ENCODE results near the gene ERN1.
A peak's percentile ranks its signal among the peaks of the same experiment; 100 is the strongest.

Gene ERN1

GRCh38 chr17:64004903-64005733, 124.8 kb downstream of the ERN1 start:
- 89 to 92% methylated on average over 19 of the region's 19 CpGs for WGBS, 2 experiments
- H3K27ac ChIP-seq (ENCODE audit: insufficient read depth, low read depth, low read length, poor library complexity, severe bottlenecking): no peak overlapping the region
- H3K36me3 ChIP-seq (ENCODE audit: control insufficient read depth, insufficient read depth, low read length): no peaks in the 10 kb centered on the region
- H3K4me3 ChIP-seq (ENCODE audit: insufficient read depth, low read depth, low read length): no peak overlapping the region
- no peaks in the 10 kb centered on the region for H3K27me3 ChIP-seq (ENCODE audit: control insufficient read depth, insufficient read depth, low read length, poor library complexity, severe bottlenecking)
- peaks cover 7% of the 10 kb centered on the region for H3K4me1 ChIP-seq (ENCODE audit: control insufficient read depth, insufficient read depth, low read length)
- no peaks in the 10 kb centered on the region for H3K9me3 ChIP-seq (ENCODE audit: control insufficient read depth, low read length)

DNA sequence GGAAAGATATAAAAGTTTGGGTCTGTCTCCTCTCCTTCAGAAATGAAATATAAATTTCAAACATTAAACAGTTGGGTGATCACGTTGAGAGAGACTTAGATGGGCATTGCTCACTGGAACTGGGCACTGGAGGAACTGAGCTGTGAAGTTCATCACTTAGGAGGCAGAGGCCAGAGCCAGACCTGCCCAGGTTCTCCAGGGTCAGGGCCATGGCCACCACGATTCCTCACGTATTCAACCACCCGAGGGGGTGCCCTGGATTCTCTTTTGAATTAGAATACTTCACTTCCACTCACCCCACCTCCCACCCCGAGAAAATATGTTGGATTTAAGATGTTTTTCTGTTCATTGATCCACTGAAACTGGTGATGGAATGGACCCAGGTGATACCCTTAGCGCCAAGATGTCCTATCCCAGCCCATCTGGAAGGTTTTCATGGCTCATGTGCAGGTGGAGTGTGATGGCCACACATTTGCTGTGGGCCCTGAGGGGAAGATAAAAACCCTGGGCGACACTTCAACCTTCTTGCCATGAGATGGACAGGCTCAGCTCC, 125.7 kb downstream of the ERN1 start:
- Histone ChIP-seq H3K27me3 (ENCODE audit: control insufficient read depth, insufficient read depth, low read length, poor library complexity, severe bottlenecking) (peaks cover 4% of the 10 kb centered on the region), H3K4me3 (ENCODE audit: insufficient read depth, low read depth, low read length) (no peak overlapping the region), H3K27ac (ENCODE audit: insufficient read depth, low read depth, low read length, poor library complexity, severe bottlenecking) (no peak overlapping the region), H3K9me3 (ENCODE audit: control insufficient read depth, low read length) (no peaks in the 10 kb centered on the region), H3K36me3 (ENCODE audit: control insufficient read depth, insufficient read depth, low read length) (no peaks in the 10 kb centered on the region), H3K4me1 (ENCODE audit: control insufficient read depth, insufficient read depth, low read length) (peaks cover 7% of the 10 kb centered on the region)
- WGBS, 2 experiments: 92 to 93% methylated on average over 6 to 7 of the region's 7 CpGs

DNA sequence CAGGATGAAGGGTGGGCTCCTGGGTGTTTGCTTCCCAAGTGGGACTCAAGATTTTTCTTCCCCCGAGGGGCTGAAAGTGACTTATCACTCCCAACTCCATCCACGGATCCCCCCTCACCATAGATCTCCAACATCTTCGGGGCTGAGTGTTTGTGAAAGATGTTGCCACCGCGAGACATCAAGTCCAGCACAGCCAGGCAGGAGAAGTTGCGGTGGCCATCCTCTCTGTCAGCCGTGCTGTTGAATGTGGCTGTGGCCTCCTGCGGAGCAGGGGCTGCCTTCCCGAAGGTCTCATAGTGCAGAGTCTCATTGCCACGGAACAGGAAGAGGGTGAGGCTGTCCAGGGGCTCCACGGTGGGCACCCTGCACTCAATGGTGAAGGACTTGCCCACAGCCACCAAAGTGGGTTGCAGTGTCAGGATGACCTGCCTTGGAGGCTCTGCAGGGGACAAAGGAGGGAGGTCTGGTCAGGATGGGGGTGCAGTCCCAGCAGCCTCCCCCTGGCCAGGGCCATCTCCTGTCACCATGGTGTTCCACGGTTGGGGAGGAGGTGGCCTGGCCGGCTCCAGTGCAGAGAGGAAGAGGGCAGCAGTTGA, 126.3 kb downstream of the ERN1 start:
- Histone ChIP-seq H3K36me3 (ENCODE audit: control insufficient read depth, insufficient read depth, low read length) (no peaks in the 10 kb centered on the region), H3K27ac (ENCODE audit: insufficient read depth, low read depth, low read length, poor library complexity, severe bottlenecking) (no peak overlapping the region), H3K9me3 (ENCODE audit: control insufficient read depth, low read length) (no peaks in the 10 kb centered on the region), H3K4me3 (ENCODE audit: insufficient read depth, low read depth, low read length) (no peak overlapping the region), H3K27me3 (ENCODE audit: control insufficient read depth, insufficient read depth, low read length, poor library complexity, severe bottlenecking) (peaks cover 11% of the 10 kb centered on the region), H3K4me1 (ENCODE audit: control insufficient read depth, insufficient read depth, low read length) (peaks cover 7% of the 10 kb centered on the region)
- WGBS, 2 experiments: 91 to 93% methylated on average over 13 of the region's 13 CpGs

DNA sequence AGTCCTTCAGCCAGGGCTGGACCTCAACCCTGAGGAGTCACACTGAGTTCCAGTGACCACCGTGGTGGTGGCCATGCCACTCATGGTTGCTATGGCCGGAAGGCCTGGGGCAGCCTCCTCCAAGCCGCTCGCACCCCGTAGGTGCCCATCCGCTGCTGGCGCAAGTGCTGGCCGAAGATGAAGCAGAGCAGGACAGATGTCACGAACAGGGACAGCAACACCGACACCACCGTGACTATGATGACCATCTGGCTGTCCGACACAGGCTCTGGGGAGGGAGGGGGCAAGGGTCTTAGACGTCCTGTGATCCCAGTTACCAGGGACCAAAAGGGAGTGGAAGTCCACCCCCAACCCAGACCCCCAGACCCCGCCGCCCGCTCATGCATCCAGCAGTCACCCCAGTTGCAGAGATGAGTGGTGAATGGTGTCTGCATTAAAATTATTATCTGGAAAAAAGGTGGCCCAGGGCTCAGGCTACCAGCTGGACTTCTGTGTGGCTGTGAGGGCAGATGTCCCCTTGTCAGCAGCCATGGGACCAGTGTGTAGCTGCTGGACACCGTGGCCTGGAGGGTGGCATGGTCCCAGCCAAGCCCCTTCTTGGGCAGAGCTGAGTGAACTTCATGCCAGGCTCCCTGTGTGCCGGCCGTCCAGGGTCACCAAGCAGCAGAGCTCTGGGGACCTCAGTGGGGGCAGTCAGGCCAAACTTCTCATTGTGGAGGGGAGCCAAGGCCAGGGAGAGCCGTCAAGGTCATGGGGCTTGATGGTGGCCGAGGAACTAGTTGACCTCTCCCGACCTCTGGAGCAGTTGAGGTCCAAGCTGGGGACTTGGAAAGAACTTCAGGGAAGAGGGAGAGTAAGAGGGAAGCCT, 127.1 kb downstream of the ERN1 start:
- H3K27me3 ChIP-seq (ENCODE audit: control insufficient read depth, insufficient read depth, low read length, poor library complexity, severe bottlenecking): peaks cover 17% of the 10 kb centered on the region
- peaks cover 8% of the 10 kb centered on the region for H3K4me1 ChIP-seq (ENCODE audit: control insufficient read depth, insufficient read depth, low read length)
- WGBS, 2 experiments: 93 to 94% methylated on average over 22 of the region's 22 CpGs
- no peaks in the 10 kb centered on the region for H3K36me3 ChIP-seq (ENCODE audit: control insufficient read depth, insufficient read depth, low read length)
- H3K4me3 ChIP-seq (ENCODE audit: insufficient read depth, low read depth, low read length): no peak overlapping the region
- no peak overlapping the region for H3K27ac ChIP-seq (ENCODE audit: insufficient read depth, low read depth, low read length, poor library complexity, severe bottlenecking)
- H3K9me3 ChIP-seq (ENCODE audit: control insufficient read depth, low read length): no peaks in the 10 kb centered on the region

- no peaks in the 10 kb centered on the region for H3K36me3 ChIP-seq (ENCODE audit: control insufficient read depth, insufficient read depth, low read length)
- H3K27ac ChIP-seq (ENCODE audit: insufficient read depth, low read depth, low read length, poor library complexity, severe bottlenecking): no peak overlapping the region
- 89% methylated on average over 14 of the region's 14 CpGs for WGBS, 2 experiments
- H3K4me1 ChIP-seq (ENCODE audit: control insufficient read depth, insufficient read depth, low read length): peaks cover 10% of the 10 kb centered on the region
- no peaks in the 10 kb centered on the region for H3K9me3 ChIP-seq (ENCODE audit: control insufficient read depth, low read length)
- H3K4me3 ChIP-seq (ENCODE audit: insufficient read depth, low read depth, low read length): no peak overlapping the region
- H3K27me3 ChIP-seq (ENCODE audit: control insufficient read depth, insufficient read depth, low read length, poor library complexity, severe bottlenecking): peaks cover 27% of the 10 kb centered on the region
Measured at GRCh38 chr17:64001763-64002529, 128.0 kb downstream of the ERN1 start.

- no peak overlapping the region for H3K27ac ChIP-seq (ENCODE audit: insufficient read depth, low read depth, low read length, poor library complexity, severe bottlenecking)
- H3K9me3 ChIP-seq (ENCODE audit: control insufficient read depth, low read length): no peaks in the 10 kb centered on the region
- 91 to 98% methylated on average over 7 of the region's 7 CpGs for WGBS, 2 experiments
- H3K4me1 ChIP-seq (ENCODE audit: control insufficient read depth, insufficient read depth, low read length): peaks cover 10% of the 10 kb centered on the region
- H3K36me3 ChIP-seq (ENCODE audit: control insufficient read depth, insufficient read depth, low read length): no peaks in the 10 kb centered on the region
- no peak overlapping the region for H3K4me3 ChIP-seq (ENCODE audit: insufficient read depth, low read depth, low read length)
- H3K27me3 ChIP-seq (ENCODE audit: control insufficient read depth, insufficient read depth, low read length, poor library complexity, severe bottlenecking): peaks cover 33% of the 10 kb centered on the region
Measured at GRCh38 chr17:64001091-64001579, 128.8 kb downstream of the ERN1 start.

GRCh38 chr17:63999680-64000531, 130.0 kb downstream of the ERN1 start:
- WGBS, 2 experiments: 92 to 93% methylated on average over 25 of the region's 25 CpGs

DNA sequence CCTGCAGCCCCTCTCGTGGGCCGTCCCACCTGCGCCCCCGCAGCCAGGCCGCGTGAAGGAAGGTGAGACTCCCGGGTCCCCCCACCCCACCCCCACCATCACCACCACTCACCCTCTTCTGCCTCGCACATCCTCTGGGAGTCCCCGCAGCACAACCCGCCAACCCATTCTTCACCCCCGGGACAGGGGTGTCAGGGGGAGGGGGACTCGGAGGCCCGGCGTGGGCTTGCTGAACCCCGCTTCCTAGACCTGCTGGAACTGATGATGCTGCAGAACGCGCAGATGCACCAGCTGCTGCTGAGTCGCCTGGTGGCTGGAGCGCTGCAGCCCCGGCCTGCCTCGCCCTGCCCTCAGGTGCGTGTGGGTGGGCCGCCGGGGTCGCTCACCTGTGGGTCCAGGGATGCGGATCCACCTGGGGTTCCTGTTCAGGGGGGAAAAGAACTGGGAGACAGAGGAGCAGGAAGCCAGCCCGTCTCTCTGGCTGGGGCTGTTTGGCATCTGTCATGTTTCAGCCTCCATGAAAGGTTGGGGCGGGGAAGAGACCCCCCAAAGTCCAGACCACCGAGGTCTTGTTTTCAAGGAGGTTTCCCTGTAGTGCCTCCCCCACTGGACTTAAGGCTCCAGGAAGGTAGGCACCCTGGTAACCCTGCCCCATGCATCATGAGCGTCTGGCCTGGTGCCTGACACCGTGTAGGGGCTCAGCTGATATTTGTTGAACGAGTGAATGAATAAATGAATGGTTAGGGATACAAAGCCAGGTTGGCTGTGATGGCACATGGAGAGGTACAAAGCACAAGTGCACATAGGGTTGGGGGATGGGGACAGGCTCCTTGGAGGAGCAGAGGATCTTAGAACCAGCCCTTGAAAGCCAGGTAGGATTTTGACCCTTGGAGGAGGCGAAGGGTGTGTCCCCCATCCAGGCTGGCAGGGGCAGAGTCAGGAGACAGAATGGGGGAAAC, 130.9 kb downstream of the ERN1 start:
- peaks cover 3% of the 10 kb centered on the region for H3K4me1 ChIP-seq (ENCODE audit: control insufficient read depth, insufficient read depth, low read length)
- H3K27ac ChIP-seq (ENCODE audit: insufficient read depth, low read depth, low read length, poor library complexity, severe bottlenecking): no peak overlapping the region
- peak overlapping the region; percentile 69 for H3K4me3 ChIP-seq (ENCODE audit: insufficient read depth, low read depth, low read length)
- H3K27me3 ChIP-seq (ENCODE audit: control insufficient read depth, insufficient read depth, low read length, poor library complexity, severe bottlenecking): peaks cover 33% of the 10 kb centered on the region
- 33 to 36% methylated on average over 33 of the region's 33 CpGs for WGBS, 2 experiments
- no peaks in the 10 kb centered on the region for H3K36me3 ChIP-seq (ENCODE audit: control insufficient read depth, insufficient read depth, low read length)
- no peaks in the 10 kb centered on the region for H3K9me3 ChIP-seq (ENCODE audit: control insufficient read depth, low read length)

More at GRCh38 chr17:63999680-64000531, 130.0 kb downstream of the ERN1 start:
- Histone ChIP-seq H3K9me3 (ENCODE audit: control insufficient read depth, low read length) (no peaks in the 10 kb centered on the region), H3K4me3 (ENCODE audit: insufficient read depth, low read depth, low read length) (no peak overlapping the region), H3K27me3 (ENCODE audit: control insufficient read depth, insufficient read depth, low read length, poor library complexity, severe bottlenecking) (peaks cover 33% of the 10 kb centered on the region), H3K27ac (ENCODE audit: insufficient read depth, low read depth, low read length, poor library complexity, severe bottlenecking) (no peak overlapping the region), H3K4me1 (ENCODE audit: control insufficient read depth, insufficient read depth, low read length) (peaks cover 3% of the 10 kb centered on the region), H3K36me3 (ENCODE audit: control insufficient read depth, insufficient read depth, low read length) (no peaks in the 10 kb centered on the region)
